ENCODE measurements around the gene CDH24.

Gene CDH24

GRCh38 chr14:23094666-23095195 is 37.4 kb upstream of the CDH24 start, which contains the start of gene ACIN1:
ACIN1 (minus strand) TSS chr14:23095136; CDS start chr14:23095112, 24 bp downstream.
- peak within 1 kb of the TSS; percentile 86 to 95 for H3K4me3 ChIP-seq (replicated peaks in 1 of 2; ENCODE audit: low read depth in 2 of 2, low read length in 2 of 2)
- TF ChIP-seq CTCF (IDR thresholded peaks at IDR 0.05; ENCODE audit: low read depth, low read length): no peak
- DNase-seq (ENCODE audit: low read depth in 2 of 2): peak; percentile 90 to 93

DNA sequence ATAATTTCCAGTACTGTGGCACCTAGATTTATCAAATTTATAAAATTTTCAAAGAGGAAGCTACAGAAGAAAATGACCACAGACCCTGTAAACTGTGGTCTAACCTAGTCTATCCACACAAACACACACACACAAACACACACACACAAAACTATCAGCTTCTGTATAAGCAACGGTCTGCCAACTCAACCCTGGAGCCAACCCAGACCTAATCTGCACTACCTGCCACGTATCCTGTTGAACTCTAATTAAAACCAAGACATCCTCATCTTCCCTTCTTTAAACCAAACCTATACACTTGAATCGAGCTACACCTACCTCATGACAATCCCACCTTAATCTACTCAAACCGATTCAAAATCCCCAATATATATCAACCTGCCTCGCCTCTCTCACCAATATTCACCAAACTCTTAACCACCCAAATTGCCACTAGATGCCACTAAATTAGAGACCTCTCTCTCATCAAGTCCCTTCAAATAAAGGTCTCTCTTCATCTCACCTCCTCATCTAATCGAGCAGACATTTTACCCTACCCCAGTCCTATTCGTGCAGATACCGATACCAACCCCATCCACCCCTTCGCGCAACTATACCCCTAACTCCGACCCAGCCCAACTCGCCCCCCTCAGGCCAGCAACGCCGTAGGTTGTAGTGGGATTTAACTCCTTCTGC is 36.8 kb upstream of the CDH24 start:
- DNase-seq (ENCODE audit: low read depth in 2 of 2): peak in 1 of 2 donors; percentile 14
- H3K4me3 ChIP-seq (replicated peaks in 1 of 2; ENCODE audit: low read depth in 2 of 2, low read length in 2 of 2): peak overlapping the region; percentile 86 to 95
- peak; percentile 28 for TF ChIP-seq CTCF (IDR thresholded peaks at IDR 0.05; ENCODE audit: low read depth, low read length)

- TF ChIP-seq CTCF (IDR thresholded peaks at IDR 0.05; ENCODE audit: low read depth, low read length): no peak
Measured at GRCh38 chr14:23093526-23093925, 36.2 kb upstream of the CDH24 start.

DNA sequence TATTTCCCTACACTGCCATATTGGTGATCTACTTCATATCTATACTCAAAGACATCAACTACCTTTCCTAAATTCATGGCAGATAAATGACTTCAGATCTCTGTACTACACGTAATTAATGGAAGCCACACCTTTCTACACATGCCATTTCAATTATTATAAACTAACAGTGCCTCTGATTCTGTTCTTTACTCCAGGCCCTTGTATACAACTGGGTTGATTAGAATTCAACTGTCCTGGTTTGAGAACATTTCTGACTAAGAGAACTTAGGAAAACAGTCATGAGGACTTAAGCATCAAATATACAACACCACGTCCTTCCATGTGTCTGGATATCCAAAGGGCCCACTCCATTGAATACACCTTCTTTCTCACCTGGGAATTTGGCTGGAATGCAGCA is 35.8 kb upstream of the CDH24 start:
- no peak for TF ChIP-seq CTCF (IDR thresholded peaks at IDR 0.05; ENCODE audit: low read depth, low read length)
- DNase-seq (ENCODE audit: low read depth in 2 of 2): no peak
- H3K4me3 ChIP-seq (replicated peaks in 1 of 2; ENCODE audit: low read depth in 2 of 2, low read length in 2 of 2): peak overlapping the region in 1 of 2 donors; percentile 95

More at GRCh38 chr14:23093526-23093925, 36.2 kb upstream of the CDH24 start:
- H3K4me3 ChIP-seq (replicated peaks in 1 of 2; ENCODE audit: low read depth in 2 of 2, low read length in 2 of 2): peak overlapping the region; percentile 86 to 95
- no peak for DNase-seq (ENCODE audit: low read depth in 2 of 2)

DNA sequence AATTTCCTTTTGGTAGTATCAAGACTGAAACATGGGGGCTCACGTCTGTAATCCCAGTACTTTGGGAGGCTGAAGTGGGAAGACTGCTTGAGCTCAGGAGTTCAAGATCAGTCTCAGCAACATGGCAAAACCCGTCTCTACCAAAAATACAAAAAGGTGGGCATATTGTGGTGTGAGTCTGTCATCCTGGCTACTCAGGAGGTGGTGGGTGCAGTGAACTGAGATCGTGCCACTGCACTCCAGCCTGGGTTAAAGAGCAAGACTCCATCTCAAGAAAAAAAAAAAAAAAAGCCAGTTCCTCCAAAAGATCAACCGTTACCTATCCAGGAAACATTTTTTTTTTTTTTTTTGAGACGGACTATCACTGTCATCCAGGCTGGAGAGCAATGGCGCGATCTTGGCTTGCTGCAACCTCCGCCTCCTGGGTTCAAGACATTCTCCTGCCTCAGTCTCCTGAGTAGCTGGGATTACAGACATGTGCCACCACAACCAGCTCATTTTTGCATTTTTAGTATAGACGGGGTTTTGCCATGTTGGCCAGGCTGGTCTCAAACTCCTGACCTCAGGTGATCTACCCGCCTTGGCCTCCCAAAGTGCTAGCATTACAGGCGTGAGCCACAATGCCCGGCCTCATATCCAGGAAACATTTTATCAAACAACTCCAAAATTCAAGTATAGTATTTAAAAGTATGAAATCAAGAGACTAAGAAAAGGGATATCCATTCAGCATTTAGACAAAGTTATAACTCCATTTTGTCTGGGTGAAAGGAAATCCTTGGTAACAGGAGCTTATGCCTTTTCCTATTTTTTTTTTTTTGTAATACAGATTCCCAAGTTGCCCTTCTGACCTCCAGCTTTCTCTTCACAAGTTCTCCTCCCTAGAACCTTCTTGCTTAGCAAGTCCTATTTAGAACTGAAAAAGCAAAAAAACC is 34.2 kb upstream of the CDH24 start:
- no peak overlapping the region for H3K4me3 ChIP-seq (replicated peaks in 1 of 2; ENCODE audit: low read depth in 2 of 2, low read length in 2 of 2)
- DNase-seq (ENCODE audit: low read depth in 2 of 2): no peak
- no peak for TF ChIP-seq CTCF (IDR thresholded peaks at IDR 0.05; ENCODE audit: low read depth, low read length)

DNA sequence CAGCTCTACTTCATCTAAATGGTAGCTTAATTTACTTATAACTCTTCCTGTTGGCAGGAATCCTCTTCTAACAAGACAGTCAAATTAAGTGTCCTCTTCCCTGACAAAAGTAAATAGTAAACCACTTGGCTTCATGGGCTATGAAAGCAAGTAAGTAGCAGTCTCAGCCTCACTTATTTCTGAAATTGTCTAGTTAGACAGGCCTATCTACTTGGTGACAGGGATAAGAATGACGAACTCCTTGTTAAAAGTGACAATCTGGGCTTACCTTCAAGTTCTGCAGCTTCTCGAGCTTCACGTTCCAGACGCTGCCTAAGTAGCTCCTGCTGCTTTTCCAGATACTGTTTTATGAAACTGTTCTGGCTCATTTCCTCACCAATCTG is 32.9 kb upstream of the CDH24 start:
- TF ChIP-seq CTCF (IDR thresholded peaks at IDR 0.05; ENCODE audit: low read depth, low read length): no peak
- DNase-seq (ENCODE audit: low read depth in 2 of 2): no peak
- H3K4me3 ChIP-seq (replicated peaks in 1 of 2; ENCODE audit: low read depth in 2 of 2, low read length in 2 of 2): no peak overlapping the region

Measured in cardiac fibroblast (primary cell).